GM13976 (cell line): ENCODE measurements around the gene TAF11.

Source experiments
- DNase-seq: peaks from one replicate; pipeline ENCODE4 v3.0.0; 2012; ENCODE audit warnings: low spot score
- CTCF ChIP-seq: IDR thresholded peaks from 2 replicates; pipeline ENCODE4 v1.5.1; 2012; ENCODE audit warnings: borderline replicate concordance, mild to moderate bottlenecking; ENCODE audit not compliant: insufficient read depth; ENCODE audit errors: extremely low read depth, missing control alignments, control extremely low read depth
- in situ Hi-C: fragments of 300-500 bp; cut with MboI; formaldehyde crosslinking; loops from one replicate; pipeline ENCODE4 v1.12.0; 2022; ENCODE audit warnings: low sequenced_read_pairs, mixed read lengths, inconsistent platforms; ENCODE audit not compliant: unreplicated experiment

TAF11 gene

GRCh38 chr6:34867484-34867883 is 20.4 kb downstream of the TAF11 start:
- in situ Hi-C loops = no loop called here
- no peak for TF ChIP-seq CTCF
- no peak for DNase-seq

- TF ChIP-seq CTCF = no peak
Measured at GRCh38 chr6:34866509-34866908, 21.3 kb downstream of the TAF11 start.

GRCh38 chr6:34865107-34865506 is 22.7 kb downstream of the TAF11 start:
- no peak for TF ChIP-seq CTCF
- no peak for DNase-seq
- in situ Hi-C loops = no loop called here

More at GRCh38 chr6:34866509-34866908, 21.3 kb downstream of the TAF11 start:
- DNase-seq = no peak
- in situ Hi-C loops = no loop called here

- no peak for TF ChIP-seq CTCF
- in situ Hi-C loops = no loop called here
- DNase-seq = no peak
Measured at GRCh38 chr6:34864007-34864406, 23.8 kb downstream of the TAF11 start.

- in situ Hi-C loops = no loop called here
- no peak for TF ChIP-seq CTCF
- DNase-seq = no peak
Measured at GRCh38 chr6:34860776-34861175, 27.1 kb downstream of the TAF11 start.

GRCh38 chr6:34859951-34860350 is 27.9 kb downstream of the TAF11 start:
- in situ Hi-C loops = no loop called here
- no peak for TF ChIP-seq CTCF
- DNase-seq = no peak

GRCh38 chr6:34858681-34859080 is 29.2 kb downstream of the TAF11 start:
- TF ChIP-seq CTCF = no peak
- no peak for DNase-seq
- in situ Hi-C loops = no loop called here
